Osteoblast (primary cell): ENCODE data around the gene CPA5. TPM values are rescaled to one million over a fixed set of nuclear protein-coding genes. Genes with fewer than 3 reads are reported as not detected.

Experiments
- DNase-seq: peaks from one replicate; pipeline ENCODE4 v3.0.0; 2011; ENCODE audit warnings: low spot score, mixed read lengths; ENCODE audit not compliant: insufficient read length; ENCODE audit errors: missing footprints
- H2AFZ ChIP-seq: 2 replicates; pipeline ENCODE4 v1.6.0; 2011; ENCODE audit warnings: mild to moderate bottlenecking, low read length
- H3K27ac ChIP-seq: 2 replicates; pipeline ENCODE4 v1.5.1; 2011; ENCODE audit warnings: mild to moderate bottlenecking, low read depth, low read length, moderate library complexity
- H3K27me3 ChIP-seq: 2 replicates; pipeline ENCODE4 v1.6.0; 2012; ENCODE audit warnings: mild to moderate bottlenecking, control low read depth, inconsistent platforms, low read length, moderate library complexity; ENCODE audit not compliant: insufficient read depth
- H3K36me3 ChIP-seq: 2 replicates; pipeline ENCODE4 v1.5.1; 2011; ENCODE audit warnings: mild to moderate bottlenecking, low read length, control low read depth, moderate library complexity; ENCODE audit not compliant: insufficient read depth
- H3K4me1 ChIP-seq: 2 replicates; pipeline ENCODE4 v1.5.1; 2011; ENCODE audit warnings: mild to moderate bottlenecking, low read length, control low read depth, moderate library complexity; ENCODE audit not compliant: insufficient read depth
- H3K4me2 ChIP-seq: 2 replicates; pipeline ENCODE4 v1.6.0; 2011; ENCODE audit warnings: mild to moderate bottlenecking, low read length; ENCODE audit not compliant: insufficient read depth
- H3K4me3 ChIP-seq: fragments of 200-600 bp; sonication (generic); 3 replicates; pipeline ENCODE4 v1.5.1; 2012; ENCODE audit warnings: mild to moderate bottlenecking, low read length, inconsistent platforms; ENCODE audit not compliant: insufficient read depth
- H3K79me2 ChIP-seq: 2 replicates; pipeline ENCODE4 v1.6.0; 2012; ENCODE audit warnings: mild to moderate bottlenecking, low read length, control low read depth, inconsistent platforms; ENCODE audit not compliant: insufficient read depth
- H3K9me3 ChIP-seq: 2 replicates; pipeline ENCODE4 v1.5.1; 2011; ENCODE audit warnings: low read depth, low read length, control low read depth
- H4K20me1 ChIP-seq: 2 replicates; pipeline ENCODE4 v1.6.0; 2012; ENCODE audit warnings: mild to moderate bottlenecking, low read length, control low read depth; ENCODE audit not compliant: insufficient read depth
- CTCF ChIP-seq: IDR thresholded peaks from 2 replicates; pipeline ENCODE4 v1.5.1; 2011; ENCODE audit warnings: mild to moderate bottlenecking, low read depth, low read length, moderate library complexity; ENCODE audit errors: extremely low read depth
- total RNA-seq: library from RNA; depleted of rRNA; stranded (reverse); fragments of >200 nt; gene quantifications from 2 replicates; pipeline ENCODE4 v1.2.3, GENCODE V29; 2012

The CPA5 gene
- total RNA-seq, 1 donor, result not detected

- peaks cover 38% of the 10 kb centered on the region for H3K4me1 ChIP-seq
- no peaks in the 10 kb centered on the region for H3K79me2 ChIP-seq
- no peak for TF ChIP-seq CTCF
- H3K9me3 ChIP-seq, result peaks cover under 1% of the 10 kb centered on the region
- H3K27me3 ChIP-seq, result no peaks in the 10 kb centered on the region
- H3K36me3 ChIP-seq, result no peaks in the 10 kb centered on the region
- no peak overlapping the region for H3K27ac ChIP-seq
- H3K4me2 ChIP-seq, result no peak overlapping the region
- H4K20me1 ChIP-seq, result no peaks in the 10 kb centered on the region
- no peak overlapping the region for H2AFZ ChIP-seq
- no peak for DNase-seq
- no peak overlapping the region for H3K4me3 ChIP-seq
Measured at GRCh38 chr7:130364451-130364850, 19.8 kb downstream of the CPA5 start.

GRCh38 chr7:130365088-130365487 is 20.5 kb downstream of the CPA5 start:
- H3K4me2 ChIP-seq, result no peak overlapping the region
- H3K27me3 ChIP-seq, result no peaks in the 10 kb centered on the region
- H2AFZ ChIP-seq, result no peak overlapping the region
- no peaks in the 10 kb centered on the region for H3K9me3 ChIP-seq
- DNase-seq, result no peak
- TF ChIP-seq CTCF, result no peak
- no peak overlapping the region for H3K4me3 ChIP-seq
- H3K27ac ChIP-seq, result no peak overlapping the region
- H3K36me3 ChIP-seq, result no peaks in the 10 kb centered on the region
- H3K4me1 ChIP-seq, result peaks cover 44% of the 10 kb centered on the region
- no peaks in the 10 kb centered on the region for H4K20me1 ChIP-seq
- H3K79me2 ChIP-seq, result no peaks in the 10 kb centered on the region

- no peaks in the 10 kb centered on the region for H3K79me2 ChIP-seq
- H3K4me1 ChIP-seq, result peaks cover 51% of the 10 kb centered on the region
- H3K4me2 ChIP-seq, result peak overlapping the region; percentile 6
- H3K9me3 ChIP-seq, result no peaks in the 10 kb centered on the region
- H4K20me1 ChIP-seq, result no peaks in the 10 kb centered on the region
- H2AFZ ChIP-seq, result no peak overlapping the region
- TF ChIP-seq CTCF, result no peak
- H3K4me3 ChIP-seq, result no peak overlapping the region
- peak; percentile 88 for DNase-seq
- no peaks in the 10 kb centered on the region for H3K27me3 ChIP-seq
- peak overlapping the region; percentile 4 for H3K27ac ChIP-seq
- H3K36me3 ChIP-seq, result no peaks in the 10 kb centered on the region
Measured at GRCh38 chr7:130365511-130366441, 21.2 kb downstream of the CPA5 start.

GRCh38 chr7:130366564-130366963 is 21.9 kb downstream of the CPA5 start:
- Histone ChIP-seq H3K4me3 (no peak overlapping the region), H3K36me3 (no peaks in the 10 kb centered on the region), H3K4me1 (peaks cover 57% of the 10 kb centered on the region), H3K79me2 (no peaks in the 10 kb centered on the region), H4K20me1 (no peaks in the 10 kb centered on the region), H3K27me3 (no peaks in the 10 kb centered on the region), H2AFZ (no peak overlapping the region), H3K9me3 (no peaks in the 10 kb centered on the region), H3K27ac (peak overlapping the region; percentile 4), H3K4me2 (peak overlapping the region; percentile 6)
- peak; percentile 34 for DNase-seq
- TF ChIP-seq CTCF, result no peak
